Mammary epithelial cell (primary cell): Measurements from ENCODE around the gene MBP.

Experiments used
- CTCF ChIP-seq, 2 donors: IDR thresholded peaks in 1 of 2; conservative IDR thresholded peaks in 1 of 2; 2 replicates each; pipeline ENCODE4 v1.5.1; 2011 to 2012; ENCODE audit warnings: inconsistent platforms in 2 of 2, low read length in 2 of 2, mild to moderate bottlenecking in 2 of 2, control low read depth in 1 of 2, low read depth in 1 of 2; ENCODE audit not compliant: insufficient read depth in 1 of 2; ENCODE audit errors: extremely low read depth in 1 of 2
- EZH2 ChIP-seq: IDR thresholded peaks from 2 replicates; pipeline ENCODE4 v1.6.1; 2012; ENCODE audit warnings: low read length, inconsistent platforms, borderline replicate concordance

- TF ChIP-seq EZH2: no peak
- no peak for TF ChIP-seq CTCF (conservative IDR thresholded peaks at IDR 0.05 in 1 of 2, IDR thresholded peaks at IDR 0.05 in 1 of 2; ENCODE audit: extremely low read depth in 1 of 2, insufficient read depth in 1 of 2, low read depth in 1 of 2, low read length in 2 of 2)
These were observed 155.4 kb downstream of the MBP start for GRCh38 chr18:76977108-76977621.
